NCI-H2227 treated with DMSO at 0.1 percent for 48 hours (cell line): ENCODE data around the gene KYAT1.
"Not testable (repeated sequence)": the region's sequence is repeated elsewhere in the genome, so short reads cannot be mapped to it uniquely, and the experiment has no call there.

Experiments used
- DNase-seq: peaks from one replicate; lab custom pipeline; 2025; lab: John Stamatoyannopoulos, UW

Gene KYAT1

DNA sequence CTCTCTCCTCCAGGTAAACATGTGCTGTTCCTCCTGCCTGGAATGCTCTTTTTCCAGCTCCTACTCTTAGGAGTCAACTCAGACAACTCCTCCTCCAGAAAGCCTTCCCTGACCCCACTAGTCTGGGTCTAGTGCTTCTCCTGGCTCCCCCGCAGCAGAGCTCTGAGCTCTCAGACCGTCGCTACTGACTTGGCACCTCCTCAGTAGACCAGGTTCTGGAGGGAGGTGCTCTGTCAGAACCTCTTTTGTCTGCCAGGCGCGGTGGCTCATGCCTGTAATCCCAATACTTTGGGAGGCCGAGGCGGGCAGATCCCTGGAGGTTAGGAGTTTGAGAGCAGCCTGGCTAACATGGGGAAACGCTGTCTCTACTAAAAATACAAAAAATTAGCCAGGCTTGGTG lies 3.6 kb upstream of the KYAT1 start:
- DNase-seq: no peak

DNA sequence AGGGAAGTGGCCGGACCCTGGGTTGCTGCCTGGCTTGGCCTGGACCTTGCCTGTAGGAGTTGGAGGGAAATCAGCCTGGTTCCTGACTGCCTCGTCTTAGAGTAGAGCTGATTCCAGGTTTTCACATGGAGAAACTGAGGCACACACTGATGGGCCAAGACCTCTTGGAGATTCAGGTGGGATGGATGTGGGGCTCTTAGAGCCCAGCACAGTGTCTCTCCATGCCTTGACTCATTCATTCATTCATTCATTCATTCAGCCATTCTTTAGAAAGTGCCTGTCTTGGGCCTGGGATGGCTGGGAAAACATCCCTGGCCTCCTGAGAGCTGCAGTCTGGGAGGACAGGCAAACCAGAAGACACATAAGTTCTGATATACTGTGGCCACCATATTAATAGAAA lies 2.4 kb upstream of the KYAT1 start:
- DNase-seq: no peak

DNA sequence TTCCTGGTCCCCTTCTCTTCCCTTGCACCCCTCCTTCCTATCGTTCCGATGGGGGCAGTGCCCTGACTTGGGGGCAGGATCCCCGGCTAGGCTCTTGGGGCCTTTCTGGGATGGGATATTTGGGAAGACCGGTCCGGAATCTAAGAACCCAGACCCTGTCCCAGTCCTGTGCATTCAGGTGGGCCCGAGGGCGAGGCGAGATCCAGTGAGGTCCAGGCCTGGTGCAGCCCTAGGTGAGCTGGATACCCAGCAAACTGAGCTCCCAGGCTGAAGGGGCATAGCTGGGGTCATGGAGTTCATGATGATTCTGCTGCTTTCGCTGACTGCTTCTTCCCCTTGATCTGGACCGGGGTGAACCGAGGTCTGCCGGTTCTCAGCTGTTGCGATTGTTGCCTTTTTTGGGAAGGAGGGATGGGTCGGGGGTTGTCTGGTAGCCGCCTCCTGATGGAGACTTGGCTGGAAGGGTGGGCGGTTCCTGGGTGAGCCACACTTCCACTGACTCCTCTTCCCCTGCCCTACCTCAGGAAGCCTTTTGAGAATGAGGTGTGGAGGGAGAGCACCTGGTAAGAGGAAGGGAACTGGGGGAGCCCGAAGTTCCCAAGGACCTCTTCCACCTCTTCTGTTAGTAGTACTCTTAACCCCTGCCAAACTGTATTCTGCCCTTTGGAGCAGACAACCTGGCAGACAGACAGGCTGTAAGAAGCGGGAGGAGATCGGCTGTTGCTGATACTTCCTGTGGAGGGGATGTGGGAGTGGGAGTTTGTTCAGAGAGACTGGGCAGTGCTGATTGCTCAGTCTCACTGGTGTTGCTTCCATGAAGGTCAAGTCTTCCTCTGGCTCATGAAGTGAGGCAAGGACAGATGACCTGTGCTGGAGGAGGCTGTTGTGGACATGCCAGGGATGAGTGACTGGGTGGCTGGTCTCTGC lies 1.2 kb upstream of the KYAT1 start:
- peak; percentile 2 for DNase-seq

DNA sequence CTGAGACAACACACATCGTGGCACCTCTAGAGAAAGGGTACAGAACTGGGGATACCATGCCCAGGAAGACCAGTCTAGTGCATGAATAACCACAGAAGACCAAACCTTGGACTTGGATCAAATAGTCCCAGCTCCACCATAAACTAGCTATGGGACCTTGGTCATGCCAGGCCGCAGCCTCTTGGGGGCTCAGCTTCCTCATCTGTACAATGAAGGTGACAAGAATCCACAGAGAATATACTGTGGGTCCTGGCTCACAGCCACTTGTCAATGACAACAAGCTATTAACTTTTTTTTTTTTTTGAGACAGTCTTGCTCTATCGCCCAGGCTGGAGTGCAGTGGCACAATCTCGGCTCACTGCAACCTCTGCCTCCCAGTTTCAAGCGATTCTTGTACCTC lies 3.9 kb downstream of the KYAT1 start:
- DNase-seq: no peak

DNA sequence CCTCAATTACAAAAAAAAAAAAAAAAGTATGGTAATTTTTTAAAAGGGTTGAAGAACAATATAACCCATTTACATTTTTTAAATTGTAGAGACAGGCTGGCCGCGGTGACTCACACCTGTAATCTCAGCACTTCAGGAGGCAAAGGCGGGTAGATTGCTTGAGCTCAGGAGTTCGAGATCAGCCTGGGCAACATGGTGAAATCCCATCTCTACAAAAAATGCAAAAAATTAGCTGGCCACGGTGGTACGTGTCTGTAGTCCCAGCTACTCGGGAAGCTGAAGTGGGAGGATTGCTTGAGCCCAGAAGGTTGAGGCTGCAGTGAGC lies 10.8 kb downstream of the KYAT1 start:
- DNase-seq: not testable (repeated sequence)

DNA sequence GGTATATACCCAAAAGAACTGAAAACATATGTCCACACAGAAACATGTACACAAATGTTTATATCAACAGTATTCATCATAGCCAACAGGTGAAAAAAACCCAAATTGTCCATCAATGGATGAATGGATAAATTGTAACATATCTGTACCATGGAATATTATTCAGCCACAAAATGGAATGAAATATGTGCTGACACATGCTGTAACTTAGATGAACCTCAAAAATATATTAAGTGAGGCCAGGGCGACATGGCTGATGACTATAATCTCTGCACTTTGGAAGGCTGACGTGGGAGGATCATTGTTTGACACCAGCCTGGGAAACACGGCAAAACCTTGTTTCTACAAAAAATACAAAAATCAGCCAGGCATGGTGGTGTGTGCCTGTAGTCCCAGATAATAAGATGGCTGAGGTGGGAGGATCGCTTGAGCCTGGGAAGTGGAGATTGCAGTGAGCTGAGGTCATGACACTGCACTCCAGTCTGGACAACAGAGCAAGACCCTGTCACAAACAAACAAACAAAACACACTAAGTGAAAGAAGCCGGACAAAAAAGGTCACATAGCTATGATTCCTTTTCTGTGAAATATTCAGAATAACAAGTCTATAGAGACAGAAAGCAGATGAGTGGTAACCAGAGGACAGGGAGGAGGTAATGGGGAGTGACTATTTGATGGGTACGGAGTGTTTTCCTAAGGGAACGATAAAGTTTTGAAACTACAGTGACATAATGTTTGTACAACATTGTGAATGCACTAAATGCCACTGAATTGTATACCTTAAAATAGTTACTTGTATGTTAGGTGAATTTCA lies 11.4 kb downstream of the KYAT1 start:
- DNase-seq: no peak

DNA sequence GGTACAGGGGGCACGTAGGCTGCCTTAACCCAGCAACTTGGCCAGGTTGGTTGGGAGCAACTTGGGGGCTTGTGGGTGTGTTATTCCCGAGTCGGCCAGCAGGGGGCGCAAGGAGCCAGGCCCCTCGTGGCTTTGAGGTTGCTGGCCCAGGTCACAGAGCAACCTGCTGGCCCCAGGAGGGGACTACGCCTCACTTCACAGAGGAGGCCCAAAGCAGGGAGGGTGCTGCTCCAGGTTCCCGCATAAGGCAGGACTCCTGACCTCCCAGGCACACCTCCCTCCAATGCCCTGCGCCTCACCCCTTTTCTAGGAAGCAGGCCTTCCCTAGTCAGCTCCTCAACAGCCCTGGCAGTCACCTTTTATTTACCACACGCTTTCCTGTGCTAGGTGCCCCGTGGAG lies 18.1 kb downstream of the KYAT1 start:
- DNase-seq: no peak

DNA sequence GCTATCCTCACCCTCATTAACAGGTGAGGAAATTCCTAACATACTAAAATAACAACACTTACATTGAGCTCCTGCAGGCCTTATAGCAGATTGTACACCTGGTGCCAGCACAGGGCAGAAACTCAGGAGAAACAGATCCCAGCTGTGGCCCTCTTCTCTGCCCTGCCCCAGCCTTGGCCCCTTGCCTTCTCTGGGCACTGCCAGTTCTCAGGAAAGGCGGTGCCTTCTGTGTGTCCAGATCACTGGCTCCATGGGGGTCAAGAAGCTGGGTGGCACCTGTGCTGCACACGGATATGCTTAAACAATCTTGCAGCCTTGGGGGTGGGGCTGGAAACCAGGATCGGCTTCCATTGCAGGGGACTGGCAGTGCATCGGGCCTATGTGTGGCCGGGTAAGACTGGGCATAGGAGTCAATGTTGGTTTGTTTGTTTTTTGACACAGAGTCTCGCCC lies 19.3 kb downstream of the KYAT1 start:
- DNase-seq: no peak

DNA sequence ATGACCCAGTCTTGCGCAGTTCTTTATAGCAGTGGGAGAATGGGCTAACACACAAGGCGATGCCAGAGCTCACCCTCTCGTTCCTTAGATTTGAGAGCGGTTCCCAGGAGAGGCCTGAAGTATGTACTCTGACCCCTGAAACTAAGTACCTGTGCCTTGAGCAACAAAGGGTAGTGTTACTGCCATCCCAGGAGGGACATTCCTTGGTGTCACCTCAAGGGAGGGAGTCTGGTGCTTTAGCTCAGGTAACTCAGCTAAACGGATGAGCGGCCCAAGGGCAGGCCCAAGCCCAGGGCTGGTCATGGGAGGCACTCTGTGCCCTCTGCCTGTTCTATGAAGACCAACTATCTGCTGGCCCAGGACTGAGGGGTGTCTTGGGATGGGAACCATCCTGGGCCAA lies 20.2 kb downstream of the KYAT1 start:
- no peak for DNase-seq

DNA sequence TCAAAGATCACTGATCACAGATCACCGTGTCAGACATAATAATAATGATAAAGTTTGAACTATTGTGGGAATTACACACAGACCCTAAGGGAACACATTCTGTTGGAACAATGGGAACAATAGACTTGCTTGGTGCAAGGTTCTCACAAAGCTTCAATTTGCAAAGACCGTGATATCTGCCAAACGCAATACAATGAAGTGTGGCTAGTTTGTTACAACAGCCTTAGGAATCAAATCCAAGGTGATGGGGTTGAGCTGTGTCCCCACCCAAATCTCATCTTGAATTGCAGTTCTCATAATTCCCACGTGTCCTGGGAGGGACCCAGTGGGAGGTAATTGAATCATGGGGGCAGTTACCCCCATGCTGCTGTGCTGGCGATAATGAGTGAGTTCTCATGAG lies 20.8 kb downstream of the KYAT1 start:
- DNase-seq: no peak

DNA sequence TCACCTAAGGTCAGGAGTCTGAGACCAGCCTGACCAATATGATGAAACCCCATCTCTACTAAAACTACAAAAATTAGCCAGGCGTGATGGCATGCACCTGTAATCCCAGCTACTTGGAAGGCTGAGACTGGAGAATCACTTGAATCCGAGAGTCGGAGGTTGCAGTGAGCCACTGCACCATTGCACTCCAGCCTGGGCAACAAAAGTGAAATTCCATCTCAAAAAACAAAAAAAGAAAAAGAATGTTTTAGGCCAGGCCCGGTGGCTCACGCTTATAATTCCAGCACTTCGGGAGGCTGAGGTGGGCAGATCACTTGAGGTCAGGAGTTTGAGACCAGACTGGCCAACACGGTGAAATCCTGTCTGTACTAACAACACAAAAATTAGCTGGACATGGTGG lies 23.3 kb downstream of the KYAT1 start:
- DNase-seq: not testable (repeated sequence)

DNA sequence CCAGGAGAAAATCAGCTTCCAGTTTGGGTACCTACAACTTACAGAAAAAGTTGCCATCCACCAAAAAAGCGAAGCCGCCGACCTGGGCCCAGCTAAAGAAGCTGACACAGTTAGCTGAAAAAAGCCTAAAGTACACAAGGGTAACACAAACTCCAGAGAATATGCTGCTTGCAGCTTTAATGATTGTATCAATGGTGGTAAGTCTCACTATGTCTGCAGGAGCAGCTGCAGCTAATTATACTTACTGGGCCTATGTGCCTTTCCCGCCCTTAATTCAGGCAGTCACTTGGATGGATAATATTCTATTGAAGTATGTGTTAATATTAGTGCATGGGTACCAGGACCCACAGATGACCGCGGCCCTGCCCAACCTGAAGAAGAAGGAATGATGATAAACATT lies 27.3 kb downstream of the KYAT1 start:
- not testable (repeated sequence) for DNase-seq

DNA sequence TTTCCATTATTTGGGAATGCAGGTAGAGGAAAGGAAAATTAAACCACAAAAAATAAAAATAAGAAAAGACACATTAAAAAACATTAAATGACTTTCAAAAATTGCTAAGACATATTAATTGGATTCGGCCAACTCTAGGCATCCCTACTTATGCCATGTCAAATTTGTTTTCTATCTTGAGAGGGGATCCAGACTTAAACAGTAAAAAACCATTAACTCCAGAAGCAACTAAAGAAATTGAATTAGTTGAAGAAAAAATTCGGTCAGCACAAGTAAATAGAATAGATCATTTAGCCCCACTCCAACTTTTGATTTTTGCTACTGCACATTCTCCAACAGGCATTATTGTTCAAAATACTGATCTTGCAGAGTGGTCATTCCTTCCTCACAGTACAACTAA lies 29.1 kb downstream of the KYAT1 start:
- DNase-seq: not testable (repeated sequence)

DNA sequence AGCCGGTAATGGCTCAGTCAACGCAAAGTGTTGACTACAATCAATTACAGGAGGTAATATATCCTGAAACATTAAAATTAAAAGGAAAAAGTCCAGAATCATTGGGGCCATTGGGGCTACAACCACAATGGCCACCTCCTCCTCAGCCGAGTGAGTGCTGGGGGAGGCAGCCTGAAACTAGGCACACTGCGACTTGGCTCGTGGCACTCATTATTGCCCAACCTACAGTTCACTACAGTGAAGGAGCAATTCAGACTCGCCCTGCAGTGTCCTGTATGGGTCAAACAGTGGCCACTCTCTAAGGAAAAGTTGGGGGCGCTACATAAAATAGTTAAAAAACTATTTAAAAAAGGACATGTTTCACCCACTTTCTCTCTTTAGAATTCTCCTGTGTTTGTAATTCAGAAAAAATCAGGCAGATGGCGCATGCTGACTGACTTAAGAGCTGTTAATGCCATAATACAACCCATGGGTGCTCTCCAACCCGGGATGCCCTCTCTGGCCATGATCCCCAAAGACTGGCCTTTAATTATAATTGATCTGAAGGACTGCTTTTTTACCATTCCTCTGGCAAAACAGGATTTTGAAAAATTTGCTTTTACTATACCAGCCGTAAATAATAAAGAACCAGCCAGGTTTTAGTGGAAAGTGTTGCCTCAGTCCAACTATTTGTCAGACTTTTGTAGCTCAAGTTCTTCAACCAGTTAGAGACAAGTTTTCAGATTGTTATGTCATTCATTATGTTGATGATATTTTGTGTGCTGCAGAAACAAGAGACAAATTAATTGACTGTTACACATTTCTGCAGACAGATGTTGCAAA lies 29.8 kb downstream of the KYAT1 start:
- not testable (repeated sequence) for DNase-seq

DNA sequence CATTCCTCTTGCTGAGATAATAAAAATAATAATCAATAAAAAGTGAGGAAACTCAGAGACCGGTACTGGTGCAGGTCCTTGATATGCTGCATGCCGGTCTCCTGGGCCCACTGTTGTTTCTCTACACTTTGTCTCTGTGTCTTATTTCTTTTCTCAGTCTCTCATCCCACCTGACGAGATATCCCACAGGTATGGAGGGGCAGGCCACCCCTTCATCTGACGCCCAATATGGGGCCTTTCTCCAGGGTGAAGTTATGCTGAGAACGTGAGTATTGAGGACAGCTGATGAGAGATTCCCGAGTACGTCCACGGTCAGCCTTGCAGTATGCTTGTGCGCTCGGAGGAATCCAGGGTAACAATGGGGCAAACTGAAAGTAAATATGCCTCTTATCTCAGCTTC lies 30.7 kb downstream of the KYAT1 start:
- DNase-seq: not testable (repeated sequence)

DNA sequence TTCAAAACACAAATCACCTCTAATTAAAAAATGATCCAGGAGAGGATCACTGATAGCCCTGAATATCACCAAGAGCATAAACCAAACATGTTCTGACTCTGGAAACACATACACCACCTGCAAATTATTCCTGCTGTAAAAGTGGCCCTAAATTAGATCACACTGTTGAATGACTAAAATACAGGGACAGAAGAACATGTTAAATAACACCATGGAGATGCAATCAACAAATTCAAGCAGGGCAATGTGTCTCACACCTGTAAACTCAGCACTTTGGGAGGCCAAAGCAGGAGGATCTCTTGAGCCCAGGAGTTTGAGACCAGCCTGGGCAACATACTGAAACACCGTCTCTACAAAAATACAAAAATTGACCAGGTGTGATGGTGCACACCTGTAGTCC lies 33.9 kb downstream of the KYAT1 start:
- no peak for DNase-seq

DNA sequence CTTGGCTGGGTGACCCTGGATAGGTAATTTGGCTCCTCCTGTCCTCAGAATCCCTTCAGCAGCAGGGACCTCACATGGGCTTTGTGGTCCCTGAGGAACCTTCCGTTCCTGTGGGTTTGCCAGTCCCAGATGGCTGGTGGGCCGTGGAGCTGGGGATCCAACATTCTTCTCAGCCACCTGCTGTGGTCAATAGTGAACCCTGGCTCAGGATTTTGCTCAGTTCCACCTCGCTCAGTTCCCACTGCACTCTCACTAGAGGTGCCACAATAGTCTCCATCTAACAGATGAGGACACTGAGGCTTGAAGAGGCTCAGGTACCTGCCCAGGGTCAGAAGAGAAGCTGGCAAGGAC lies 35.1 kb downstream of the KYAT1 start:
- DNase-seq: no peak

DNA sequence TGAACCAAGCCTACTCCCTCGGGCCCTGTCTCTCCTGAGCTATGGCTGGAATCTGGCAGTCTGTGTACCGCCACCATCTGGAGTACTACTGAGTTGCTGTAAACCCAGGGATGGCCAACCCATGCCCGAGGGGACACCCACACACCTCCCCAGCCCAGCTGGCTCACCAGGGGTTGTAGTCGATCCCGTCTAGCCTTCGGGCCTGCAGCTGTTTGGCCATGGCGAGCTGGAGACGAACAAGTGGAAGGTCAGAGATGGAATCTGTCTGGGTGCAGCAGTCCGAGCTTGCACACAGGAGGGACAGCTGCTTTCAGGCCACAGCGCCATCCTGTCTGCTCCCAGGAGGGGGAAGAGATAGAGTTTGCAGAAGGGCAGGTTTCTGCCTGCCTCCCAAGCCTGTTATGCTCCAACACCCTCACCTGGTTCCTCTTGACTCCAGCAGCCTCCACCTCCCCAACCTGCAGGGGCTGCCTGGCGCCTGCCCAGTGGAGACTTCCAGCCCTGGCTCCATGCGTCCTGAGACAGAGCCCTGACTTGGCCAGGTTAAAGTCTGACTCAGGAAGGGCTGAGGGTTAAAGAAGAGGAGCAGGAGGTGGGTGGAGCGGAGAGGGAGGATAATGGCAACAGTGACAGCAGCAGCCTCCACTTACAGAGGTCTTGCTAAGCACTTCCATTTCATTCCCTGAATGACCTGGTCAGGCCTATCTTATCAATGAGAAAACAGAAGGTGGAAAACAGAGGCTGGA lies 36.4 kb downstream of the KYAT1 start:
- DNase-seq: no peak

DNA sequence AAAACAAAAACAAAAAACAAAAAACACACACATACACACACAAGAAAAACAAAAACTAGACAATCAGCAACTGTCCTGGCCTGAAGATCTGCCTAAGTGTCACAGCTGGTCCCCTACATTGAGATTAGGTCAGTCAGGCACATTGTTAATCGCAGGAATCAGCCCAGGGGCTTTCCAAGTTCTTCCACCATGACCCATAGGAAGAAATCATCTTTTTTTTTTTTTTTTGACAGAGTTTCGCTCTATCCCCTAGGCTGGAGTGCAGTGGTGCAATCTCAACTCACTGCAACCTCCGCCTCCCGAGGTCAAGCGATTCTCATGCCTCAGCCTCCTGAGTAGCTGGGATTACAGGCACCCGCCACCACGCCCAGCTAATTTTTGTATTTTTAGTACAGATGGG lies 38.6 kb downstream of the KYAT1 start:
- not testable (repeated sequence) for DNase-seq

DNA sequence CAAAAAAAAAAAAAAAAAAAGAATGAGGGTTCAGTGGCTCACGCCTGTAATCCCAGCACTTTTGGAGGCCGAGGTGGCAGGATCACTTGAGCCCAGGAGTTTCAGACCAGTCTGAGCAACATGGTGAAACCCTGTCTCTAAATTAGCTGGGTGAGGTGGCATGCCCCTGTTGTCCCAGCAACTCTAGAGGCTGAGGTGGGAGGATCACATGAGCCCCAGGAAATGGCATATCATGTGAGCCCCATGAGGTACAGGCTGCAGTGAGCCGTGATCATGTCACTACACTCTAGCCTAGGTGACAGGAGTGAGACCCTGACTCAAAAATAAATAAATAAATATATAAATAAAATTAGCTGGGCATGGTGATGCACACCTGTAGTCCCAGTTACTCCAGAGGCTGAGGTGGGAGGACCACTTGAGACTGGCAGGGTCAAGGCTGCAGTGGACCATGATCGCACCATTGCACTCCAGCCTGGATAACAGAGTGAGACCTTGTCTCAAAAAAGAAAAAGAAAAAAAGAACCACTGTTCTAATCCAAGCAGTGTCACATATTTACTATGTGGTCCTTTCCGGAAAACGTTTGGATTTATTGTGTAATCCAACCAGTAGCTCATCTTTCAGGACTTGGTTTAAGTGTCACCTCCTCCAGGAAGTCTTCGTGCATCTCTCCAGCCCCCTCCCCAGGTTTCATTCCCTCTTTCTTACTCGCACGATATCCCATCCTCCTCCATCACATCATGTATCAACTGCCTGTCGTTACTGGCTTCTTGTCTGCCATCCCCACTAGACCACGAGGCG lies 39.9 kb downstream of the KYAT1 start:
- DNase-seq: no peak

DNA sequence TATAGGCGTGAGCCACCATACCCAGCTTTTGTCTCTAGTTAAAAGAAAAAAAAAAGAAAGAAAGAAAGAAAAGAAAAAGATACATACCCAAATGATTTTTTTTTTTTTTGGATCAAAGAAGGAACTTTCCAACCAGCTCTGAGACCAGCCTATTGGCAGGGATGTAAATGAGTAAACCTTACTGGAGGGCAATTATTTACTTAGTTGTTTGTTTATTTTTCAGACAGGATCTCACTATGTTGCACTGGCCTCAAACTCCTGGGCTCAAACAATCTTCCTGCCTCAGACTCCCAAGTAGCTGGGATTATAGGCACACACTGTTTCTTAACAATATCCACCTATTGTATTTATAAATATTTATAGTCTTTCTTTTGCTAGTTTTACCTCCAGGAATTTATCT lies 41.2 kb downstream of the KYAT1 start:
- DNase-seq: no peak
